Smooth muscle cell of the umbilical artery (primary cell): ENCODE results near the gene CDK6. TPM values are rescaled to one million over a fixed set of nuclear protein-coding genes. Genes with fewer than 3 reads are reported as not detected.

ENCODE experiments used
- total RNA-seq: library from RNA; depleted of rRNA; stranded (reverse); fragments of >200 nt; gene quantifications from 2 replicates; pipeline ENCODE4 v1.2.3, GENCODE V29; 2014

Gene CDK6
- total RNA-seq: 29.7 and 88.9 TPM in 2 replicates

GRCh38 chr7:92836489-92836999 lies at the start of gene CDK6:
TSS of gene CDK6 (minus strand) at chr7:92836573. CDS start at chr7:92833323, 3,250 bp downstream.

Other genes starting within 250 kb of the CDK6 start
- 18.8 and 19.3 TPM in 2 replicates for gene FAM133B, start 246.2 kb downstream of the CDK6 start, total RNA-seq